ENCODE data around the gene KCNK7. TPM values are rescaled to one million over a fixed set of nuclear protein-coding genes. Genes with fewer than 3 reads are reported as not detected.

KCNK7 gene
- total RNA-seq, 1 experiment from 2014 or later: 1.8 TPM

DNA sequence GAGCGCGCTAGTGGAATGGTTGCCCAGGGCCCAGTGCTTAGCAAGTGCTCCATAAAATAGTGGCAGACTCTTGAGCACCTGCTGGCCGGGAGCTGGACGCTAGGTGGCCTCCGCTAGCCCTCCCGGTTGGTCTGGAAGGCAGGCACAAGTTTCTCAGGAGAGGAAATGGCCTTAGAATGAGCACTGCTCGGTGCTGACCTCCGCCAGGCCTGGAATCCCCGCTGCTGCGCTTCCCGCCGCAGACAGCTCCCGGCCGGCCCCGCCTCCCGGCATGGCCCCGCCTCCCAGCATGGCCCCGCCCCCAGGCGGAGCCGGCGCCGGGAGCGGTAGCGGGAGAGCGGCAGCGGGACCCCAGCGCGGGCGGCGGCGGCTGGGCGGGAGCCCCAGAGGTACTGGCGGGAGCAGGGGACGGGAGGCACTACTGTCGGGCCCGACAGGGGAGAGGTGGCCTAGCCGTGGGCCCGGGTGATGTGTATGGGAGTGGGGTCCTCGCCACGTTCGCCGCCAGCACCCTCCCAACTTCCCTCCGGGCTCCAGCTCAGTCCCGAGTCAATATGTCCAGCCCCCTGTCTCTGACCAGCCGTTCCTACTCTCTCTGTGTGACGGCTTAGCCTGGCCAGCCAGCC is 42.3 kb upstream of the KCNK7 start, which contains the start of gene SIPA1:
Gene SIPA1, plus strand, starts transcription at position 308 of the 626 bp plus-strand sequence. CDS start 2,821 bp downstream, outside the sequence.
- H3K23me2 ChIP-seq (ENCODE audit: insufficient read length, low read depth, low read length, poor library complexity, severe bottlenecking): peaks cover 13% of the 10 kb centered on the region
- H3K4me1 Mint-ChIP-seq: peaks cover 22 to 24% of the 10 kb centered on the region in 2 experiments
- H3K14ac ChIP-seq (ENCODE audit: insufficient read depth, low read length): no peak within 1 kb of the TSS; the same call in 1 of the 2 replicates
- H2AK5ac ChIP-seq (ENCODE audit: insufficient read length, low read length): no peak within 1 kb of the TSS
- H3K27me3 Mint-ChIP-seq (ENCODE audit: low read depth): no peaks in the 10 kb centered on the region
- WGBS (ENCODE audit: extremely low coverage, insufficient read length, low lambda C conversion rate): no CpG with 5 or more reads among the region's 46 CpGs
- no peaks in the 10 kb centered on the region for H3K27me3 ChIP-seq (ENCODE audit: insufficient read depth, low read length)
- no peaks in the 10 kb centered on the region for H4K20me1 ChIP-seq (ENCODE audit: control insufficient read depth, insufficient read depth, insufficient read length)
- no peak within 1 kb of the TSS for H3K27ac ChIP-seq (ENCODE audit: insufficient read length, low read depth, low read length)
- no peak within 1 kb of the TSS for H2BK120ac ChIP-seq (ENCODE audit: low read depth, low read length, poor library complexity, severe bottlenecking)
- H4K5ac ChIP-seq (ENCODE audit: insufficient read length, low read depth, low read length): no peak within 1 kb of the TSS
- TF ChIP-seq, protein P1, sequence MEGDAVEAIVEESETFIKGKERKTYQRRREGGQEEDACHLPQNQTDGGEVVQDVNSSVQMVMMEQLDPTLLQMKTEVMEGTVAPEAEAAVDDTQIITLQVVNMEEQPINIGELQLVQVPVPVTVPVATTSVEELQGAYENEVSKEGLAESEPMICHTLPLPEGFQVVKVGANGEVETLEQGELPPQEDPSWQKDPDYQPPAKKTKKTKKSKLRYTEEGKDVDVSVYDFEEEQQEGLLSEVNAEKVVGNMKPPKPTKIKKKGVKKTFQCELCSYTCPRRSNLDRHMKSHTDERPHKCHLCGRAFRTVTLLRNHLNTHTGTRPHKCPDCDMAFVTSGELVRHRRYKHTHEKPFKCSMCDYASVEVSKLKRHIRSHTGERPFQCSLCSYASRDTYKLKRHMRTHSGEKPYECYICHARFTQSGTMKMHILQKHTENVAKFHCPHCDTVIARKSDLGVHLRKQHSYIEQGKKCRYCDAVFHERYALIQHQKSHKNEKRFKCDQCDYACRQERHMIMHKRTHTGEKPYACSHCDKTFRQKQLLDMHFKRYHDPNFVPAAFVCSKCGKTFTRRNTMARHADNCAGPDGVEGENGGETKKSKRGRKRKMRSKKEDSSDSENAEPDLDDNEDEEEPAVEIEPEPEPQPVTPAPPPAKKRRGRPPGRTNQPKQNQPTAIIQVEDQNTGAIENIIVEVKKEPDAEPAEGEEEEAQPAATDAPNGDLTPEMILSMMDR (conservative IDR thresholded peaks at IDR 0.05): peak; percentile 58
- no peak within 1 kb of the TSS for H3T11ph ChIP-seq (ENCODE audit: low read length)
- no peak within 1 kb of the TSS for H2AFZ ChIP-seq (ENCODE audit: low read length)
- peak within 1 kb of the TSS; percentile 11 for H3K9ac ChIP-seq (ENCODE audit: extremely low read depth, insufficient read length, low read length)
- peak; percentile 96 for DNase-seq
- no peak within 1 kb of the TSS for H3K18ac ChIP-seq (ENCODE audit: insufficient read length, low read depth, low read length)
- H4K91ac ChIP-seq (ENCODE audit: insufficient read length, low read depth, low read length): no peak within 1 kb of the TSS
- H2BK20ac ChIP-seq (ENCODE audit: low read depth, low read length, poor library complexity, severe bottlenecking): no peak within 1 kb of the TSS
- H3K4me1 ChIP-seq (ENCODE audit: insufficient read depth, low read length): no peaks in the 10 kb centered on the region; the same call in 1 of the 2 replicates
- H3K4me3 Mint-ChIP-seq: peak within 1 kb of the TSS; percentile 72 to 86
- no peak within 1 kb of the TSS for H2BK15ac ChIP-seq (ENCODE audit: low read depth, low read length)
- no peak within 1 kb of the TSS for H3K4ac ChIP-seq (ENCODE audit: low read depth, low read length)
- no peak within 1 kb of the TSS for H4K8ac ChIP-seq (replicated peaks; ENCODE audit: insufficient read length, low read depth, low read length)
- peak within 1 kb of the TSS; percentile 67 to 95 (median 91); a peak in 6 of 7 replicates for H3K27ac Mint-ChIP-seq
- peaks cover 16 to 23% (median 19%) of the 10 kb centered on the region in 3 experiments; a peak in 6 of 7 replicates for H3K36me3 Mint-ChIP-seq (ENCODE audit: insufficient read depth in 1 of 3, low read depth in 3 of 3)
- H3K4me2 ChIP-seq (ENCODE audit: insufficient read depth, insufficient read length, low read length): peak within 1 kb of the TSS; percentile 64
- H2BK12ac ChIP-seq (ENCODE audit: insufficient read length, low read depth, low read length): no peak within 1 kb of the TSS
- no peak within 1 kb of the TSS for H3K23ac ChIP-seq (ENCODE audit: insufficient read length, low read depth, low read length)
- H3K79me1 ChIP-seq (ENCODE audit: insufficient read depth, low read depth, low read length, poor library complexity, severe bottlenecking): no peaks in the 10 kb centered on the region
- H3K56ac ChIP-seq (ENCODE audit: insufficient read length, low read depth, low read length): no peak within 1 kb of the TSS
- no peaks in the 10 kb centered on the region for H3K9me3 Mint-ChIP-seq
- H3K79me2 ChIP-seq (ENCODE audit: insufficient read depth, low read length): no peaks in the 10 kb centered on the region
- H2BK5ac ChIP-seq (ENCODE audit: insufficient read length, low read length): no peak within 1 kb of the TSS
- H3K9me3 ChIP-seq (ENCODE audit: control insufficient read depth, low read depth, low read length): no peaks in the 10 kb centered on the region
